Activated naive CD4-positive, alpha-beta T cell treated with anti-CD3 and anti-CD28 coated beads, Interleukin-2, amount 10 ng/mL, durations not matched to agents 5 hours and 36 hours (primary cell): Measurements from ENCODE around the gene ARSA. TPM values are rescaled to one million over a fixed set of nuclear protein-coding genes. Genes with fewer than 3 reads are reported as not detected.

Experiments used
- total RNA-seq, 2 experiments: library from RNA; stranded (reverse); gene quantifications; one replicate each; pipeline ENCODE4 v1.2.3, GENCODE V29; 2021

Gene ARSA
- 10 to 100 TPM; 56.8 to 59.1 TPM for total RNA-seq

GRCh38 chr22:50627642-50628542 lies at the start of gene ARSA:
Gene ARSA, minus strand, starts transcription at chr22:50628152. Its CDS starts 373 bp downstream, at chr22:50627779.

GRCh38 chr22:50672471-50673230 lies 44.7 kb upstream of the ARSA start, which contains the start of gene SHANK3:
Gene SHANK3, plus strand, starts transcription at chr22:50672823.

GRCh38 chr22:50600538-50600937 lies 27.4 kb downstream of the ARSA start, which contains the start of gene MAPK8IP2:
Gene MAPK8IP2, plus strand, starts transcription at chr22:50600793. Its CDS starts 26 bp downstream, at chr22:50600819.

GRCh38 chr22:50582493-50583293 lies 45.3 kb downstream of the ARSA start, which contains the start of gene CHKB:
Gene CHKB, minus strand, starts transcription at chr22:50582849. Its CDS starts 68 bp downstream, at chr22:50582781.

GRCh38 chr22:50577987-50578775 lies 49.8 kb downstream of the ARSA start, which contains the start of gene CPT1B:
Gene CPT1B, minus strand, starts transcription at chr22:50578427. Its CDS starts 512 bp downstream, at chr22:50577915.

Other genes starting within 250 kb of the ARSA start
- gene SBF1, start 153.1 kb downstream of the ARSA start, total RNA-seq = 100 to 1,000 TPM; 174 to 186 TPM
- 1 to 10 TPM; 4.6 to 6.1 TPM for gene ADM2, start 146.6 kb downstream of the ARSA start, total RNA-seq
- not detected for gene MIOX, start 141.3 kb downstream of the ARSA start, total RNA-seq
- 100 to 1,000 TPM; 106 to 107 TPM for gene LMF2, start 120.5 kb downstream of the ARSA start, total RNA-seq
- 10 to 100 TPM; 83.5 to 88.7 TPM for gene NCAPH2, start 119.9 kb downstream of the ARSA start, total RNA-seq
- gene SCO2, start 102.6 kb downstream of the ARSA start, total RNA-seq = 10 to 100 TPM in 1 of 2 experiments, 1 to 10 TPM in 1; 3.8 to 11.7 TPM
- 10 to 100 TPM; 39.2 to 41.7 TPM for gene TYMP, start 98.1 kb downstream of the ARSA start, total RNA-seq
- gene KLHDC7B, start 82.3 kb downstream of the ARSA start, total RNA-seq = 1 to 10 TPM; 6.4 to 7.6 TPM
- gene SYCE3, start 65.2 kb downstream of the ARSA start, total RNA-seq = not detected
- gene CPT1B, start 49.7 kb downstream of the ARSA start, total RNA-seq = 10 to 100 TPM; 54.9 to 59.9 TPM
- gene CHKB, start 45.3 kb downstream of the ARSA start, total RNA-seq = 100 to 1,000 TPM; 111 to 117 TPM
- under 1 TPM; 0.12 to 0.28 TPM for gene MAPK8IP2, start 27.4 kb downstream of the ARSA start, total RNA-seq
- gene SHANK3, start 44.7 kb upstream of the ARSA start, total RNA-seq = not detected
- not detected for gene ACR, start 110.1 kb upstream of the ARSA start, total RNA-seq
- gene RABL2B, start 155.5 kb upstream of the ARSA start, total RNA-seq = 10 to 100 TPM; 25.8 to 28.2 TPM